Ovary (tissue), 3 donors: ENCODE data around the gene FILIP1L.

Experiments
- EP300 ChIP-seq: sonication (generic); formaldehyde crosslinking; IDR thresholded peaks from one replicate; pipeline ENCODE4 v1.6.1; 2017; ENCODE audit warnings: antibody characterized with exemption
- POLR2A ChIP-seq: fragments of 450-650 bp; IDR thresholded peaks from one replicate; pipeline ENCODE4 v1.6.1; 2017; ENCODE audit warnings: antibody characterized with exemption, mild to moderate bottlenecking, moderate library complexity
- TF ChIP-seq, protein P1 (sequence below), 3 donors: fragments of 450-650 bp in 2 of 3; fragments of 200-600 bp in 1 of 3; IDR thresholded peaks; one replicate each; pipeline versions ENCODE4 v1.5.1 to v1.8.0; 2016 to 2022; ENCODE audit warnings: antibody characterized with exemption in 3 of 3, mild to moderate bottlenecking in 1 of 3
- donor health status: DM: no; HTN: no; CAD: no.

DNA sequence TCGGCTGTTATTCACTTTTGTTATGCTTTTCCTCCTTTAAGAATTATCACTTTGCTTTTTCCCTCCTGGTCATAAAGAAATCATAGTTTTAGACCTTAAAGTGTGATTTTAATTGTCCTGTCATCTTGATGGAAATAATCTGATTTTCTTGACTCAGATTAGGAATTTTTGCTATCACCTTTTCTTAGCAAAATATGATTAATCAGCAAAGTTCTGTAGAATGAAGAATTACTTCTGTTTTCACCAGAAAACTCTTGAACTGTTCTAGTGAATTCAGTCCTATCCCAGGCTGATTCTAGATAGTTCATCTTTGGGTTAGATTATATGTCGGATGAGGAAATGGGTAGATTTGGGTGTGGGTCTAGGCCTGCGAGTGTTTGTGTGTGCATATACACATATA, 284.5 kb downstream of the FILIP1L start:
- TF ChIP-seq POLR2A (no peak), EP300 (no peak)
- TF ChIP-seq, protein P1, sequence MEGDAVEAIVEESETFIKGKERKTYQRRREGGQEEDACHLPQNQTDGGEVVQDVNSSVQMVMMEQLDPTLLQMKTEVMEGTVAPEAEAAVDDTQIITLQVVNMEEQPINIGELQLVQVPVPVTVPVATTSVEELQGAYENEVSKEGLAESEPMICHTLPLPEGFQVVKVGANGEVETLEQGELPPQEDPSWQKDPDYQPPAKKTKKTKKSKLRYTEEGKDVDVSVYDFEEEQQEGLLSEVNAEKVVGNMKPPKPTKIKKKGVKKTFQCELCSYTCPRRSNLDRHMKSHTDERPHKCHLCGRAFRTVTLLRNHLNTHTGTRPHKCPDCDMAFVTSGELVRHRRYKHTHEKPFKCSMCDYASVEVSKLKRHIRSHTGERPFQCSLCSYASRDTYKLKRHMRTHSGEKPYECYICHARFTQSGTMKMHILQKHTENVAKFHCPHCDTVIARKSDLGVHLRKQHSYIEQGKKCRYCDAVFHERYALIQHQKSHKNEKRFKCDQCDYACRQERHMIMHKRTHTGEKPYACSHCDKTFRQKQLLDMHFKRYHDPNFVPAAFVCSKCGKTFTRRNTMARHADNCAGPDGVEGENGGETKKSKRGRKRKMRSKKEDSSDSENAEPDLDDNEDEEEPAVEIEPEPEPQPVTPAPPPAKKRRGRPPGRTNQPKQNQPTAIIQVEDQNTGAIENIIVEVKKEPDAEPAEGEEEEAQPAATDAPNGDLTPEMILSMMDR (IDR thresholded peaks at IDR 0.05), result no peak
